ENCODE data around the gene PBX1. TPM values are rescaled to one million over a fixed set of nuclear protein-coding genes. Genes with fewer than 3 reads are reported as not detected.
A peak's percentile ranks its signal among the peaks of the same experiment; 100 is the strongest.

The PBX1 gene
- total and polyA plus RNA-seq, 4 donors, result 7.8 to 112 (median 33.5) TPM

DNA sequence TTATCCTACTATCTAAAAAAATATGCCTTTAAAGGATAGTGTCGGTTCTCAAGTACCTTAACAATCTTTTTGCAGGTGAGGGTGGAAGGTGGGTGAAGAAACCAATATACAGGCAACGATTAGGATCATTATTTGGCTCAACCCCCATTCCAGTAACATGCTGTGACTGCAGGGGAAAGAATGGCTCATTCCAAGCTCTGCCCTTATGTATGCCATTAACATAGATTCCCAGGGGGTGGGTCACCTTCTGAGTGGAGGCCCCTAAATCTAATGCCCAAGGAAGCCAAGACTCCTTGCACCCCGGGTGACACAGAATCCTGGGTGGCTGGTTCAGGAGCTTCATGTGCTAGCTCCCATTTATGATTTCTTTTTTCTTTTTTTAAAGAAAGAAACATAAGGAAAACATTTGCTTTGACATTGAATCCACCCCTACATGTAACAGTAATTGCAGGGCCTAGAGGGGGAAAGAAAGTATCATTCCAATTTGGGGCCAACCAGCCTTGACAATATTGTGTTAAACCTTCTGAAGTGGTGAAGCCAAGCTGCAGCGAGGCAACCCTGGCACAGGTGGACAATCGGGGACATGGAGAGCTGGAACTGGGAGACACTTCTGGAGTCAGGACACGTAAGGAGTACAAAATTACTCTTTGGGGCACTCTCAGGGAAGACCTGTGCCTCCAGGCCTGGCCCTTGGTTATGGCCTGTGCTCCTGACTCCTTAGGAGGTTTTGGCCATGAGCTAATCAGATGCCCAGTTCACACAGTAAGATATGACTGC, 200.3 kb downstream of the PBX1 start:
- WGBS, 2 donors, result 88 to 91% methylated on average over 6 of the region's 6 CpGs
- Histone ChIP-seq H3K4me3 (no peak overlapping the region), H3K27me3 (ENCODE audit: control insufficient read depth in 3 of 3, insufficient read depth in 3 of 3, low read length in 2 of 3) (no peaks in the 10 kb centered on the region), H3K36me3 (ENCODE audit: control insufficient read depth in 4 of 4, insufficient read depth in 4 of 4, low read length in 4 of 4) (no peaks in the 10 kb centered on the region), H3K27ac (ENCODE audit: low read depth in 1 of 2, low read length in 1 of 2) (peak overlapping the region in 1 of 2 donors; percentile 43), H3K9ac (ENCODE audit: insufficient read depth in 1 of 2, low read length in 2 of 2) (no peak overlapping the region), H3K4me1 (ENCODE audit: control insufficient read depth in 5 of 5, insufficient read depth in 5 of 5, low read length in 5 of 5) (peaks cover 4 to 17% (median 16%) of the 10 kb centered on the region in 5 donors), H3K9me3 (ENCODE audit: control insufficient read depth in 4 of 4, insufficient read depth in 3 of 4, low read length in 3 of 4) (peaks cover 0 to 3% (median 0%) of the 10 kb centered on the region in 4 donors)
- TF ChIP-seq CTCF (IDR thresholded peaks at IDR 0.05; ENCODE audit: control extremely low read depth, extremely low read depth), result no peak
- ATAC-seq (ENCODE audit: insufficient read depth, low FRiP score) (no peak), DNase-seq (no peak)

DNA sequence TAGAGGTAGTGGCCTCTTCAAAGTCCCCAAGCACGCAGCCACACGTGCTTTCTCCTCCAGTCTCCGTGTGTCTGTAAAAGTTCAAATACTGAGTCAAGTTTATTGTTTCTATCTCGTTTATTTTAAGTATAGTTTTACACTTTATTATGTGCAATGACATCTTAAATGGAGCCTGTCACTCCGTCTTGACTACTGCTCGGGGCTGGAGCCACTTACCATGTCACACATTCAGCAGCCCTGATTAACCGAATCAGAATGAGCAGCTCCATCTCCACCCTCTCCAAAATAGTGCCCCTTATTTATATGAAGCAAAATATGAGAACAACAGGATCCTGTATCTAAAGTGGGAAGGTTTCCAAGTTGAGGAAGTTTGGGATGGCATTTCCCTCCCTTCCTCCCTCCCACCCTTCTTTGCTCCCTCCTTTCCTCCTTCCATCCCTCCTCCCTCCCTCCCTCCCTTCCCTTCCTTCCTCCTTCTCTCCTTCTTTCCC, 201.0 kb downstream of the PBX1 start:
- Histone ChIP-seq H3K27me3 (ENCODE audit: control insufficient read depth in 3 of 3, insufficient read depth in 3 of 3, low read length in 2 of 3) (no peaks in the 10 kb centered on the region), H3K27ac (ENCODE audit: low read depth in 1 of 2, low read length in 1 of 2) (peak overlapping the region in 1 of 2 donors; percentile 43), H3K4me3 (no peak overlapping the region), H3K36me3 (ENCODE audit: control insufficient read depth in 4 of 4, insufficient read depth in 4 of 4, low read length in 4 of 4) (no peaks in the 10 kb centered on the region), H3K9ac (ENCODE audit: insufficient read depth in 1 of 2, low read length in 2 of 2) (no peak overlapping the region), H3K9me3 (ENCODE audit: control insufficient read depth in 4 of 4, insufficient read depth in 3 of 4, low read length in 3 of 4) (peaks cover 0 to 3% (median 0%) of the 10 kb centered on the region in 4 donors), H3K4me1 (ENCODE audit: control insufficient read depth in 5 of 5, insufficient read depth in 5 of 5, low read length in 5 of 5) (peaks cover 4 to 16% (median 14%) of the 10 kb centered on the region in 5 donors)
- no peak for TF ChIP-seq CTCF (IDR thresholded peaks at IDR 0.05; ENCODE audit: control extremely low read depth, extremely low read depth)
- 67 to 79% methylated on average over 7 of the region's 7 CpGs for WGBS, 2 donors
- no peak for ATAC-seq (ENCODE audit: insufficient read depth, low FRiP score)
- DNase-seq, result no peak

DNA sequence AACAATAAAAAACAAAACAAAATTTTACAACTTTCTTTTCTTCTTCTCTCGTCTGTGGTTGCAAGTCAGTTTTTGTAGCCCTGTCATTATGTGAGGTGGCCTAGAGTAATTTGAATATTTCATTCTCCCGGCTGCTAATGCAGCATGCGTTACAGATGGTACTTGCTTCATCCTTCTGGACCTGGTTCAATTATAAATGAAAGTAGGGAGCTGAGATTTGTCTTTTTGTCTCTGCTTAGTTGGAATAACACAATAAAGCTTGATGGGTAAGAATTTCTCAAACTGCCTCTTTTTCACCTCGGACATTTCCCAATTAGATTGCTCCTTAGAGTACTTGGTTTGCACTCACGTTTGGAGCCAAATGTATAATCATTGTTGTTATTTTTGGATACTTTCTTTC, 201.6 kb downstream of the PBX1 start:
- peaks cover 0 to 3% (median 0%) of the 10 kb centered on the region in 4 donors for H3K9me3 ChIP-seq (ENCODE audit: control insufficient read depth in 4 of 4, insufficient read depth in 3 of 4, low read length in 3 of 4)
- peak overlapping the region in 1 of 2 donors; percentile 66 for H3K27ac ChIP-seq (ENCODE audit: low read depth in 1 of 2, low read length in 1 of 2)
- WGBS, 2 donors, result 60 to 74% methylated on average over 5 of the region's 5 CpGs
- ATAC-seq (ENCODE audit: insufficient read depth, low FRiP score) (no peak), DNase-seq (no peak)
- H3K4me3 ChIP-seq, result no peak overlapping the region
- peaks cover 3 to 19% (median 14%) of the 10 kb centered on the region in 5 donors for H3K4me1 ChIP-seq (ENCODE audit: control insufficient read depth in 5 of 5, insufficient read depth in 5 of 5, low read length in 5 of 5)
- no peaks in the 10 kb centered on the region for H3K27me3 ChIP-seq (ENCODE audit: control insufficient read depth in 3 of 3, insufficient read depth in 3 of 3, low read length in 2 of 3)
- no peak overlapping the region for H3K9ac ChIP-seq (ENCODE audit: insufficient read depth in 1 of 2, low read length in 2 of 2)
- H3K36me3 ChIP-seq (ENCODE audit: control insufficient read depth in 4 of 4, insufficient read depth in 4 of 4, low read length in 4 of 4), result no peaks in the 10 kb centered on the region
- TF ChIP-seq CTCF (IDR thresholded peaks at IDR 0.05; ENCODE audit: control extremely low read depth, extremely low read depth), result no peak

Data from lung (tissue), 12 donors.